ENCODE results near the gene ADAMTSL3.

The ADAMTSL3 gene

GRCh38 chr15:83654379-83655236 lies 685 bp downstream of the ADAMTSL3 start:
- no peak for DNase-seq (ENCODE audit: low spot score)

- DNase-seq (ENCODE audit: low spot score) = no peak
Observed at GRCh38 chr15:83655237-83655616, 1.3 kb downstream of the ADAMTSL3 start.

- DNase-seq (ENCODE audit: low spot score) = peak; percentile 37
Observed at GRCh38 chr15:83656192-83656591, 2.3 kb downstream of the ADAMTSL3 start.

GRCh38 chr15:83656943-83657528 lies 3.1 kb downstream of the ADAMTSL3 start:
- DNase-seq (ENCODE audit: low spot score) = no peak

- DNase-seq (ENCODE audit: low spot score) = no peak
Observed at GRCh38 chr15:83657549-83657948, 3.6 kb downstream of the ADAMTSL3 start.

- no peak for DNase-seq (ENCODE audit: low spot score)
Observed at GRCh38 chr15:83658430-83659416, 4.8 kb downstream of the ADAMTSL3 start.

- no peak for DNase-seq (ENCODE audit: low spot score)
Observed at GRCh38 chr15:83659417-83659812, 5.5 kb downstream of the ADAMTSL3 start.

GRCh38 chr15:83665480-83665879 lies 11.6 kb downstream of the ADAMTSL3 start:
- no peak for DNase-seq (ENCODE audit: low spot score)

- DNase-seq (ENCODE audit: low spot score) = no peak
Observed at GRCh38 chr15:83670672-83671229, 16.8 kb downstream of the ADAMTSL3 start.

- no peak for DNase-seq (ENCODE audit: low spot score)
Observed at GRCh38 chr15:83671603-83672002, 17.7 kb downstream of the ADAMTSL3 start.

GRCh38 chr15:83673385-83673784 lies 19.5 kb downstream of the ADAMTSL3 start:
- DNase-seq (ENCODE audit: low spot score) = peak; percentile 18

GRCh38 chr15:83682476-83683088 lies 28.7 kb downstream of the ADAMTSL3 start:
- no peak for DNase-seq (ENCODE audit: low spot score)

- no peak for DNase-seq (ENCODE audit: low spot score)
Observed at GRCh38 chr15:83685916-83686332, 32.0 kb downstream of the ADAMTSL3 start.

- no peak for DNase-seq (ENCODE audit: low spot score)
Observed at GRCh38 chr15:83688201-83688600, 34.3 kb downstream of the ADAMTSL3 start.

GRCh38 chr15:83690676-83691075 lies 36.8 kb downstream of the ADAMTSL3 start:
- DNase-seq (ENCODE audit: low spot score) = no peak

- no peak for DNase-seq (ENCODE audit: low spot score)
Observed at GRCh38 chr15:83692746-83693581, 39.0 kb downstream of the ADAMTSL3 start.

- no peak for DNase-seq (ENCODE audit: low spot score)
Observed at GRCh38 chr15:83694015-83694414, 40.1 kb downstream of the ADAMTSL3 start.

- DNase-seq (ENCODE audit: low spot score) = no peak
Observed at GRCh38 chr15:83694536-83694935, 40.6 kb downstream of the ADAMTSL3 start.

- no peak for DNase-seq (ENCODE audit: low spot score)
Observed at GRCh38 chr15:83695246-83695645, 41.3 kb downstream of the ADAMTSL3 start.

- no peak for DNase-seq (ENCODE audit: low spot score)
Observed at GRCh38 chr15:83695901-83696425, 42.0 kb downstream of the ADAMTSL3 start.

All from pons (tissue), 1 donor.